Astrocyte of the spinal cord (primary cell): ENCODE data around the gene NLRP1.

ENCODE experiments used
- DNase-seq: peaks from one replicate; pipeline ENCODE4 v3.0.0; 2011; ENCODE audit warnings: low read depth, low spot score
- H3K4me3 ChIP-seq: 2 replicates; pipeline ENCODE4 v1.5.1; 2011; ENCODE audit warnings: low read depth, mild to moderate bottlenecking, low read length, moderate library complexity
- in situ Hi-C: cut with HindIII; loops from 2 replicates; pipeline ENCODE4 v1.10.0; 2017; ENCODE audit warnings: low sequenced_read_pairs
- TF ChIP-seq, protein P1 (sequence below): IDR thresholded peaks from 2 replicates; pipeline ENCODE4 v1.5.1; 2012; ENCODE audit warnings: low read depth, mild to moderate bottlenecking, low read length, inconsistent platforms

Gene NLRP1

GRCh38 chr17:5545051-5545987 lies 39.0 kb downstream of the NLRP1 start:
- TF ChIP-seq, protein P1, sequence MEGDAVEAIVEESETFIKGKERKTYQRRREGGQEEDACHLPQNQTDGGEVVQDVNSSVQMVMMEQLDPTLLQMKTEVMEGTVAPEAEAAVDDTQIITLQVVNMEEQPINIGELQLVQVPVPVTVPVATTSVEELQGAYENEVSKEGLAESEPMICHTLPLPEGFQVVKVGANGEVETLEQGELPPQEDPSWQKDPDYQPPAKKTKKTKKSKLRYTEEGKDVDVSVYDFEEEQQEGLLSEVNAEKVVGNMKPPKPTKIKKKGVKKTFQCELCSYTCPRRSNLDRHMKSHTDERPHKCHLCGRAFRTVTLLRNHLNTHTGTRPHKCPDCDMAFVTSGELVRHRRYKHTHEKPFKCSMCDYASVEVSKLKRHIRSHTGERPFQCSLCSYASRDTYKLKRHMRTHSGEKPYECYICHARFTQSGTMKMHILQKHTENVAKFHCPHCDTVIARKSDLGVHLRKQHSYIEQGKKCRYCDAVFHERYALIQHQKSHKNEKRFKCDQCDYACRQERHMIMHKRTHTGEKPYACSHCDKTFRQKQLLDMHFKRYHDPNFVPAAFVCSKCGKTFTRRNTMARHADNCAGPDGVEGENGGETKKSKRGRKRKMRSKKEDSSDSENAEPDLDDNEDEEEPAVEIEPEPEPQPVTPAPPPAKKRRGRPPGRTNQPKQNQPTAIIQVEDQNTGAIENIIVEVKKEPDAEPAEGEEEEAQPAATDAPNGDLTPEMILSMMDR = no peak
- no peak for DNase-seq
- in situ Hi-C loops = no loop called here
- no peak overlapping the region for H3K4me3 ChIP-seq

- TF ChIP-seq, protein P1 = no peak
- H3K4me3 ChIP-seq = no peak overlapping the region
- in situ Hi-C loops = no loop called here
- no peak for DNase-seq
Observed at GRCh38 chr17:5544115-5544514, 40.2 kb downstream of the NLRP1 start.

DNA sequence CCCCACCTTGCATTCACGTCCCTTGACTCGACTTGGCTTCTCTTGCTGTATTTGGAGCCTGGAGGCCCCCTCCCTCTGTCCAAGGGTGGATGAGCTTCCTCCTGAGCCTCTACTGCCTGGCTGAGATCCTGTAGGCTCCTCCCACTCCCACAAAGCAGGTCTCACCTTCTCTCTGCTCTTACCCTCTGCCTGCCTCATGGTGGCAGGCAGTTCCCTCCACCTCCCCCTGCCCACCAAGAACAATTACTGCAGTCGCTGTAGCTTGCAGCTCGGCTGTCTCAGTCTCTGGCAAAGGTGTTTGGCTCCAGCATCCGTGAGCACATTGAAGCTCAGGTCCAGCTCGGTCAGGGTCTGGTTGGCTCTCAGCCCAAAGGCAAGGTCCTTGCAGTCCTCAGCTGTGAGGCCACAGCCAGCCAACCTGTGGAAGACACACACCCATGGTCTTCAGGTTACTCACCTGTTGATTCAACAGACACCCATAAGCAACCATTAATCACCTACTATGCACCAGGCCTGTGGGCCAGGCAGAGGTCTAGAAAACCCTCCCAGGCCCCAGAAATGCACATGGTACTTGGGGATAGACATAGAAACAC lies 42.6 kb downstream of the NLRP1 start:
- TF ChIP-seq, protein P1 = no peak
- DNase-seq = no peak
- H3K4me3 ChIP-seq = no peak overlapping the region
- in situ Hi-C loops = no loop called here

DNA sequence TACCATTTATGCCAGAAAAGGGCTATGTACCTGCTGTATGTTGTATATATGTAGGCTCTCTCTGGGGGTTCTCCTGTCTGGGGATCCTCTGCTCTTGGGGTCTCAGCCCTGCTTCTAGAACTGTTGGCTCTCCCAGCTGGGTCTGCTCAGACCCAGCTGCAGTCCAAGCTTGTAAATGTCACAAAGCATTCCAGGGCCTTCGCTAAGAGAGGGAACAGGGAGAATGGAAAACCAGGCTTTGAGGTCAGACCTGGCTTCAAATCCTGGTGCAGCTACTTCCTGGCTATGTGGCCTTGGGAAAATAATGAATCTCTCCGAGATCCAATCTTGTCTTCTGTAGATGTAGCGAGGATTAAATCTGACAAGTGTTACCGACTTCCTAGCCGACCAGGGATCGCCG lies 44.0 kb downstream of the NLRP1 start:
- TF ChIP-seq, protein P1 = no peak
- no peak for DNase-seq
- H3K4me3 ChIP-seq = no peak overlapping the region
- in situ Hi-C loops = no loop called here

DNA sequence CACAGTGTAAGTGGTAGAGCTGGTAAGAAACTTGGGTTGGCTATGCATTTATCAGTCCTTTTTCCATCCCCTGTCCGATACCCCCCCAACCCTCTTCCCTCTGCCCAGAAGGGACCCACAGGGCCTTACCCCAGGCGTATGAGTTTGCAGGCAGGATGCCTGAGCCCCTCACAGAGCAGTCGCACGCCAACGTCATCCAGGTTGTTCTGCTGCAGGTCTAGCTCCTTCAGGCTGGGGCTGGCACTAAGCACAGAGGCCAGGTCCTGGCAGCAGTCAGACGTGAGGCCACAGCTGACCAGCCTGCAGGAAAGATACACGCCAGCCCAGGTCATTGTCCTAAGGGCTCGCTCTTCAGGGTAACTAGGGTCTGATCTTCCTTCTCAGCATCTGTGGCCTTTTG lies 45.0 kb downstream of the NLRP1 start:
- TF ChIP-seq, protein P1 = no peak
- no peak overlapping the region for H3K4me3 ChIP-seq
- DNase-seq = no peak
- in situ Hi-C loops = no loop called here

GRCh38 chr17:5536866-5537650 lies 47.3 kb downstream of the NLRP1 start:
- peak; percentile 32 for DNase-seq
- H3K4me3 ChIP-seq = no peak overlapping the region
- in situ Hi-C loops = no loop called here
- TF ChIP-seq, protein P1 = no peak
